ENCODE measurements around the gene MAP7.
"Not testable (repeated sequence)": the region's sequence is repeated elsewhere in the genome, so short reads cannot be mapped to it uniquely, and the experiment has no call there.

MAP7 gene

DNA sequence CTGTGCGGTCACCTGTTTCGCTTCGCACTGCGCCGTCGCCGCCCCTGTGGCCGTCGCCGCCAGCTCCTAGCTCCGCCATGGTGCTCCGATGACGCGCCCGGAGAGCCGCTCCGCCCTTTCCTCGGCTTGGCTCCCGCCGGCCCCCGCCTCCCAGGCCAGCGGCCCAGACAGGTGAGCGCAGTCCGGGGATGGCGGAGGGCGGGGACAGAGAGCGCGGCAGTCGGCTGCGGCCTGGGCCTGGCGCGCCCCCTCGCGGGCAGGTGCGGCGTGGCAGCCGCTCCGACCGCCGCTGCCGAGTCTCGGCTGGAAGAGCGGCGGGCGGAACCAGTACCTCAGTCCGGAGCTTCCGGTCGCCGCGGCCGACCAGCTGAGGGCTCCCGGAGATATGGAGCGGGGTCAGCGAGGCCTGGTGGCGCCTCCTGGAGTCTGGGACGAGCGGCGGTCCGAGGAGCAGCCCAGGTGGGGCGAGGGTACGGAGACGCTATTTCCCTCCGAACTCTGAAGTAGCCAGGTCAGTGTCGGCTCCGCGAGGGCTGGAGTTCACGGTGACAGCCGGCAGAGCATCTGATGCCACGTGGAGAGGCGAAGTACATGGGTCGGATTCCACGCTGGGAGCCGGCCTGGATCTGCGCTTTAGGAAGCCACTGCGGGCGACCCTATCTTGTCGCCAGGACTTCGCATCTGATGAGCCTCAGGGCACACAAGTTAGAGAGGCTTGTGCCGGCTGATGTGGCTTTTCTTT is at the start of gene MAP7:
Gene MAP7, minus strand, starts transcription at position 93 of the 742 bp plus-strand sequence. Its CDS starts 14 bp downstream, at position 79.
- DNase-seq, result peak; percentile 60

DNA sequence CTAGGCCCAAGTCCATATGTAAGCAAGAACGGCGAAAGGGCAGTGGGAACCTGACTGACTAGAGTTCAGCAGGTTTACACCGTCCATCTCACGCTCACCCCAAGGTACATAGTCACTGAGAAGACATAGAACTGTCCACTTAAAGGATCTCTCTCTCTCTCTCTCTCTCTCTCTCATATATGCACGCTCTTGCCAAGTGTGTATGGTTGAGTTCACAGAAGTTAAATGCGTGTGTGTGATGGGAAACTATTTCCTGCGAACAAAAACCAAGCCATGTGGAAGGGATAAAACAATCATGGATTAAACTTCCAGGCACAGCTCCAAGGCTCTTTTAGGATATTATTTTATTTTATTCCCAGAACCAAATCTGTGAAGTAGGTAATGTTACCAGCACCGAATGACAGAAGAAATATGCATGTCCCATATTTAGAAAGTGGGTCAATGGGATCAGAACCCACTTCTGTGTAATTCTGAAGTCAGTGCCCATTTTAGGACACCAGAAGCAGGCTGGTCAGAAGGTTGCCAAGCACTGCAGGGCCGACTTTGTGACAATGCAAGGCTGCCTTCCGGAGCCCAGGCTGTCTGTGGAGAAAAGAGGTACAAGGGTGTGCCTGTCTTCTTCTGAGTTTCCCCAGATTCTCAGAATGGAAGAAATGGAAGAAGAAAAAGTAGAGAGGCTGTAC is 49.2 kb upstream of the MAP7 start:
- no peak for DNase-seq

DNA sequence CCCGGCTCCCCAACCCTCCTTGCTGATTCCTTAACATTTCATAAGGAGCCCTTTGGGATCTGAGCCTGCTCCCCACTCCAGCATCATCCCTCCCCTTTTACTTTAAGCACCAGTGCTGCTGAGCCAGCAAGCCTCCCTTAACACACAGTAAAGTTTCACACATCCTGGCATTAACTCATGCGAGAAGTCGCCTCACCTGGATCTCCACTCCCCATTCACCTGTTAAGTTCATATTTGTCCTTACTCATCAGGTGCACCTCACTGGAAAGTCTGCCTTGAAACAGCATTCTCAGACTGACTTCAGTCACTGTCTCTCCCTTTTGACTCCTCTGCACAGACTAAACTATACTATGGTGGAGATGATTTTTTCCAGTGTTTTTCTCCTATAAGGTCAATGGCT is 47.8 kb upstream of the MAP7 start:
- DNase-seq, result no peak

DNA sequence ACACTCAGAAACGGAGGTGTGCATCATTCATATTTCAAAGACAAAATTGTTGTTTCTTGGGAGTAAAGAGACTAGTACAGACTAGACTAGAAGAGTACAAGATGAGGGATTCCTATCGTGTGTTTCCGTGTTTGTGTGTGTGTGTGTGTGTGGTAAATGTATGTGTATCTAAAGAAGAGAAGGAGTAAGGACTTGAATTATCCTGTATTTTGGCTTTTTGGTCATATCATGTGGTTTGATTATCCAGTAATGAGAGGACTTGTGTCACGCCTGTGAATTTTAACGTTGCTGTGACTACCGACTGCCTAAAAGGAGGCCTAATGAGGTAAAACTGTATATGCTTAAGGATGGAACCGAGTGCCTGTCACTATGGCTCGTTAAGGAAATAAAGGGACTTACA is 44.4 kb upstream of the MAP7 start:
- DNase-seq, result no peak

GRCh38 chr6:136593748-136594490 is 43.7 kb upstream of the MAP7 start:
- peak; percentile 88 for DNase-seq

DNA sequence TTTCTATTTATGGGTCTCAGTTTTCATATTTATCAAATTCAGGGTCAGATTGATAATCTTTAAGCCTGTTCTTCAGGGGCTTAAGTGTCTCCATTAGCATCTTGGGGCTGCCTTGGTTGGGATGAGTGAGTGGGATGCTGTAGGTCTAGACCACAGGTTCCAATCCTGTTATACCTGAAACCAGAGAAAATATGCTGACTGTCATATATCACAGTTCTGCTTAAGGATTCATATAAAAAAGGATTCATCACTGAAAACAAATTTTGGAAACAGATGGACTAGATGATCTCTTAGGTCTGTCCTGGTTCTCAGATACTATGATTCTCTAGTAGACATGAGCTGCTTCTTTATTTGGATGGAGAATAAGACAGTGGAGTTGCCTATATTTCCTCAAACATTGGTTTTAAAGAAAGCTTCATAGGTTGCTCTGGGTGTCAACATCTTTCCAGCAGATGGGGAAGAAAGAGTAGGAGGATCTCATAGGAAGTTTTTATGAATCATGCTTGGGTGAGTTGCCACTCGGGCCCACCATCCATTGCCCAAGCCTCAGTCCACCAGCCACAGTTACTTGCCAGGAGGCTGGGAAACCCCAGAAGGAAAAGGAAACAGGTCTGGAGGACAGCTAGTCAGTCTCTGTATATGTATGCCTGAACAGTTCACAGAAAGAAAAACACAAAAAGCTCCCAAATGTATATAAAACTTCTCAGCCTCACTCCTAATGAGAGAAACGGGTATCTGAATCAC is 42.9 kb upstream of the MAP7 start:
- DNase-seq, result no peak

GRCh38 chr6:136591617-136592016 is 41.4 kb upstream of the MAP7 start:
- DNase-seq, result no peak

- DNase-seq, result not testable (repeated sequence)
These were observed 40.6 kb upstream of the MAP7 start for GRCh38 chr6:136590846-136591245.

- DNase-seq, result no peak
These were observed 37.3 kb upstream of the MAP7 start for GRCh38 chr6:136587527-136587926.

- peak; percentile 40 for DNase-seq
These were observed 36.1 kb upstream of the MAP7 start for GRCh38 chr6:136586295-136586694.

DNA sequence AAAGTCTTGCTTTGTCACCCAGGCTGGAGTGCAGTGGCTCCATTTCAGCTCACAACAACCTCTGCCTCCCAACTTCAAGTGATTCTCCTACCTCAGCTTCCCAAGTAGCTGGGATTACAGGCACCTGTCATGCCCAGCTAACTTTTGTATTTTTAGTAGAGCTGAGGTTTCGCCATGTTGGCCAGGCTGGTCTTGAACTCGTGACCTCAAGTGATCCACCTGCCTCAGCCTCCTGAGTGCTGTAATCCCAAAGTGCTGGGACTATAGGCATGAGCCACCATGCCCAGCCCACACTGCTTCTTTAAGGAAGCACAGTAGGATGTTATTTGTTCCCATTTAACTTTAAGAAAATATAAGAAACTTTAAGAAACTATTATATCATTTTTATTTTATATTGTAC is 35.3 kb upstream of the MAP7 start:
- not testable (repeated sequence) for DNase-seq

DNA sequence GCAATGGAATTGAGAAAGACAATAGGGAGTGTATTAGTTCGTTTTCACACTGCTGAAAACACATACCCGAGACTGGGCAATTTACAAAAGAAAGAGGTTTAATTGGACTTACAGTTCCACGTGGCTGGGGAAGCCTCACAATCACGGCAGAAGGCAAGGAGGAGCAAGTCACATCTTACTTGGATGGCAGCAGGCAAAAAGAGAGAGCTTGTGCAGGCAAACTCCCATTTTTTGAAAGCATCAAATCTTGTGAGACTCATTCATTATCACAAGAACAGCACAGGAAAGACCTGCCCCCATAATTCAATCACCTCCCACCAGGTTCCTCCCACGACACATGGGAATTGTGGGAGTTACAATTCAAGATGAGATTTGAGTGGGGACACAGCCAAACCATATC is 34.1 kb upstream of the MAP7 start:
- not testable (repeated sequence) for DNase-seq

DNA sequence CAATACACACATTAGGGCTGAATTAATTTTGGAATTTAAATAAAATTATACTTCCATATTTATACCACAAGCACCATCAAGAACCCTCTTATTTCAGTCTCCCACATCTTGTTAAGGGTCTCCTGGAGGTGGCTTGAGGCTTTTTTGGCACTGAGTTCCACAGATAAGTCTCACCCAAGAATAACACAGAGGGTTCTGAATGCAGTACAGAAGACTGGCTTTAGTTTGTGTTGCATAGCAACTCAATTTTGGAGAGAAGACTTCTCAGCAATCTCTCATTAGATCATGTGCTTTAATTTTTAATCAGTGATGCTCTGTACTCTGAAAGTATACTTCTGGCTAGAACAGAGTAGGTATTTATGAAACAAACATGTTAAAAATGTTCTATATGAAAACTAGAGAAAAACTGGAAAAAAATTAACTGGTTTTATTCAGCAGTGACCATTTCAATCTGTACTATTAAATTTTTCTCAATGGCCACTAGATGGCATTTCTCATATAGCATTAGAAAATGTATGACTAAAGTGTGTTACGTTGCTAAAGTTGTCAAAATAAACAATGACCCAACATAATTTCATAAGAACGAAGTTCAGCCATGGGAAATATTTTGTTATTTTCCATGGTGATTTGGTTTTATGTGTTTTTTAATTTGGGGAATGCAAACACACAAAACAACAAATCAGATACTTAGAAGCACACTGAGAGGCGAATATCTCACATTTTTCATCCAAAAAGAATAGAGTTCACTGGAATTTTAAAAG is 32.7 kb upstream of the MAP7 start:
- DNase-seq, result peak; percentile 23

- no peak for DNase-seq
These were observed 29.6 kb upstream of the MAP7 start for GRCh38 chr6:136579800-136580199.

DNA sequence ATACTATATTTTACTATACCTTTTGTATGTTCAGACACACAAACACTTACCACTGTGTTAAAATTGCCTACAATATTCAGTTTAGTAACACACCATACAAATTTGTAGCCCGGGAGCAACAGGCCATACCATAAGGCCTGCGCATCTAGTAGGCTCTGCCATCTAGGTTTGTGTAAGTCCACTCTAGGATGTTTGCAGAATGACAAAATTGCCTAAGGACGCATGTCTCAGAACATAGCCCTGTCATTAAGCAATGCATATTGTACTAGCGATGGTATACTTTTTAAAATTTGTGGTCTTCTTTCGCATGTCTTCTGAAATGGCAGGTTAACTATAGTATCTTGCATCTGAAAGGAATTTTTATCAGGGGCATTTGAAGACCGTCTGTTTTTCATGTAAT is 26.6 kb upstream of the MAP7 start:
- no peak for DNase-seq

DNA sequence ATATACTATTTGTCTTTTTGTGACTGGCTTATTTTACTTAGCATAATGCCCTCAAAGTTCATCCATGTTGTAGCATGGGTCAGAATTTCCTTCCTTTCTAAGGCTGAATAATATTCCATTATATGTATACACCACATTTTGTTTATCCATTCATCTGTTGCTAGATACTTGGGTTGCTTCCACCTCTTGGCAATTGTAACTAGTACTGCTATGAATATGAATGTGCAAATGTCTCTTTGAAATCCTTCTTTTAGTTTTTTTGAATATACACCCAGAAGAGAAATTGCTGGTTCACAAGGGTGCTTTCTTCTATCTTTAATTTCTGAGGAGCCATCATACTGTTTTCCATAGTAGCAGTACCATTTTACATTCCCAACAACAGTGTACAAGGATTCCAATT is 21.3 kb upstream of the MAP7 start:
- no peak for DNase-seq

- DNase-seq, result no peak
These were observed 20.8 kb upstream of the MAP7 start for GRCh38 chr6:136571065-136571464.

- DNase-seq, result no peak
These were observed 17.9 kb upstream of the MAP7 start for GRCh38 chr6:136568129-136568528.

DNA sequence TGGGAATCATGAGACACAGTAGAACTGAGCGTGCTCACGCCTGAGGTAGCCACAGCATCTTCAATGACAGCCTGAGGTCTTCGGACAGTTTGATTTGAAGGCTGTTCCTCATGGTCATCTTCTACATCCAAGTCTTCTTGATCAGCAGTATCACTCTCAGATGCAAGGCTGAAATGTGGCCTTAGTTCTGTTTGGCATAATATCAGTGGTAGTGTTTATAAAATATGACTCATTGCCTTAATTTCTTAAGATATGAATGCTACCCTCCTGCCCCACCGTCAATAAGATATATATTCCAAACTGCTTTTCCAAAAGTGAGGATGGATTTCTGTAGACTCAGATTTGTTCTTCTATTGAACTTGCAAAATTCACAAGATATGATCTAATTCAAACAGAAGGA is 17.5 kb upstream of the MAP7 start:
- DNase-seq, result no peak

- no peak for DNase-seq
These were observed 16.6 kb upstream of the MAP7 start for GRCh38 chr6:136566851-136567250.

DNA sequence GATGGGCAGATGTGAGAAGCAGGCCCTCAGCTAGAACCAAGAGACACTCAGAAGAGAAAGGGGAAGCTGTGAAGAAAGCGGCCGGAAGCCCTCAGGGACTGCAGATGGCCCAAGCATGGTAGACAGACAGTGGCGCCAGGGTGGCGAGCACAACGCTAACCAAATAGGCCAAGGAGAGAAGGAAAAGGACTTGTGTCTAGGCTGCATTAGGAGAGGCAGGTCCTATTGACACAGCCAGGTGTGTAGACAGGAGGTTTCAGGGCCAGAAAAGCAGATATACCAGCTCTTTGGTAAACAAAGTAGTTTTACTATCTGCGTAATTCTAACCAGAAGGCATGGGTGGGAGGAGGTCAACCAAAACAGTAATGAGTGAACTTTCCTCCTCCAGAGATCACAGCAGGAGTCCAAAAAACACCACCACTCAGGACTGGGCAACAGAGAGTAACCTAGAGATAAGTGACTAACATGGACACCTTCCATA is 15.8 kb upstream of the MAP7 start:
- no peak for DNase-seq

- no peak for DNase-seq
These were observed 14.0 kb upstream of the MAP7 start for GRCh38 chr6:136564180-136564579.
